GM12873 (cell line): ENCODE measurements around the gene CSTPP1.

Experiments
- CTCF ChIP-seq: IDR thresholded peaks from 2 replicates; pipeline ENCODE4 v1.5.1; 2012; ENCODE audit warnings: low read depth, mild to moderate bottlenecking, moderate library complexity, low read length, control low read depth; ENCODE audit not compliant: insufficient read depth; ENCODE audit errors: missing control alignments

Gene CSTPP1

DNA sequence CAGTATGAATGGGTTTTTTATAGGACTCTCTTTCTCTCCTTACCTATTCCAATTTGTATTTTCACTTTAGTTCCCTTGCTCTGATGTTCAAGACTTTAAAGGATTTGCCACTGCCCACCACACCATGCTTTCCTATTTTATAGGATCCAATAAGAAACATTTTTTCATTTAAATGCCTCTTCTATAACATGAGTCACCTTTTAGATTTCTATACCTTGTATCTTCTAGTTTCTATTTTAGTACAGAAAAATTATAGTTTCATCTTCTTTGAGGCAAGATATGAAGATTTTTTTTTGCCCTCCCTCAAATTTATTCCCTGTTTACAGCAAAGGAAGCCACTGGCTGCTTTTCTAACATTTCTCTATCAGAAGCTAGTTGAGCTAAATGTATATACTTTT lies 163.4 kb downstream of the CSTPP1 start:
- TF ChIP-seq CTCF: no peak

DNA sequence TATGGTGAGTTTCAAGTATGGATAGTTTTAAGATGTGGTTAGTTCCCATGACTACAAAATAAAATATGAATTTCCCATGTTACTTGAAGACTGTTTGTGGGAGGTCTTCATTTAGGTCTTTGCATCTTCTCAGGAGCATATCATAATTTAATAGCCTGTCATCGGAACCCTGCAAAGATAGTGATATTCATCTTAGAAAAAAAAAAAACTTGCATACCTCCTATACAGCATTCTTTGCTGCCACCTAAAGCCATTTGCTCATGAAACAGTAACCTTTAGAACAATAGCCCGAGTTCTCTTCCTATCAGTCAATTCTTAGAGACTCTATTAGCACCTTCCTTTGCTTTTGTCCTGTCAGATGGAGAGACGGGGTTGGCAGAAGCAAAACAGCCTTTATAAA lies 164.8 kb downstream of the CSTPP1 start:
- no peak for TF ChIP-seq CTCF

GRCh38 chr11:47104261-47104950 lies 167.8 kb downstream of the CSTPP1 start:
- TF ChIP-seq CTCF: no peak

GRCh38 chr11:47105541-47105940 lies 169.0 kb downstream of the CSTPP1 start:
- TF ChIP-seq CTCF: no peak

DNA sequence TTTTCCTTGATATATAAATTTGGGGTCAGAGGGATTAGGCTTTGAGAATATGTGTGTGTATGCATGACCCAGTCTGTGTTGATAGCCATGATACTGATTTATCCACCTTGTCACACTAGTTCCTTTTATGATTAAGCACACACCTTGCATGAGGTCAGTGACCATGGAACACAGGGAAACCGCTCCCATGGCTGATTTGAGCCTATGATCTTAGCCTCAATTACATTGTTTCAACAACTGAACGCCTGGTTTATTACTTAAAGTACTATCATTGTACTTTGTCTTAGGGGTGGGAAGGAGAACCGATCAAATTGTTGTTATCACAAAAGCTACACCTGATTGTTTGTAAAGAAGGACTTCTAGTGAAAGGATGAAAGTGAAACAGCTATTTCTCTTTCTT lies 169.4 kb downstream of the CSTPP1 start:
- TF ChIP-seq CTCF: no peak

- no peak for TF ChIP-seq CTCF
Measured at GRCh38 chr11:47106798-47107411, 170.3 kb downstream of the CSTPP1 start.

GRCh38 chr11:47107744-47108143 lies 171.2 kb downstream of the CSTPP1 start:
- no peak for TF ChIP-seq CTCF
